ENCODE measurements around the gene ZNF77. TPM values are rescaled to one million over a fixed set of nuclear protein-coding genes. Genes with fewer than 3 reads are reported as not detected.
"Not testable (repeated sequence)": the region's sequence is repeated elsewhere in the genome, so short reads cannot be mapped to it uniquely, and the experiment has no call there.

The ZNF77 gene
- total RNA-seq, 1 experiment from 2014 or later, result 4.0 TPM

DNA sequence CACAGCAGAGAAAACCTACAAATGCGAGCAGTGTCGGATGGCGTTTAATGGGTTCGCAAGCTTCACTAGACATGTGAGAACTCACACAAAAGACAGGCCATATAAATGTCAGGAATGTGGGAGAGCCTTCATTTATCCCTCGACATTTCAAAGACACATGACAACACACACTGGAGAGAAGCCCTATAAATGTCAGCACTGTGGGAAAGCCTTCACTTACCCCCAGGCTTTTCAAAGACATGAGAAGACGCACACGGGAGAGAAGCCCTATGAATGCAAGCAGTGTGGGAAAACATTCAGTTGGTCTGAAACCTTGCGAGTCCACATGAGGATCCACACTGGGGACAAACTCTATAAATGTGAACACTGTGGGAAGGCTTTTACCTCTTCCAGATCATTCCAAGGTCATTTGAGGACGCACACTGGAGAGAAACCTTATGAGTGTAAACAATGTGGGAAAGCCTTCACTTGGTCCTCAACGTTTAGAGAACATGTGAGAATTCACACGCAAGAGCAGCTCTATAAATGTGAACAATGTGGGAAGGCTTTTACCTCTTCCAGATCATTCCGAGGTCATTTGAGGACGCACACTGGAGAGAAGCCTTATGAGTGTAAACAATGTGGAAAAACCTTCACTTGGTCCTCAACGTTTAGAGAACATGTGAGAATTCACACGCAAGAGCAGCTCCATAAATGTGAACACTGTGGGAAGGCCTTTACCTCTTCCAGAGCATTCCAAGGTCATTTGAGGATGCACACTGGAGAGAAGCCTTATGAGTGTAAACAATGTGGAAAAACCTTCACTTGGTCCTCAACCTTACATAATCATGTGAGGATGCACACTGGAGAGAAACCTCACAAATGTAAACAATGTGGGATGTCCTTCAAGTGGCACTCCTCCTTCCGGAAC, 27.2 kb downstream of the ZNF77 start:
- DNase-seq (ENCODE audit: low spot score), result no peak

DNA sequence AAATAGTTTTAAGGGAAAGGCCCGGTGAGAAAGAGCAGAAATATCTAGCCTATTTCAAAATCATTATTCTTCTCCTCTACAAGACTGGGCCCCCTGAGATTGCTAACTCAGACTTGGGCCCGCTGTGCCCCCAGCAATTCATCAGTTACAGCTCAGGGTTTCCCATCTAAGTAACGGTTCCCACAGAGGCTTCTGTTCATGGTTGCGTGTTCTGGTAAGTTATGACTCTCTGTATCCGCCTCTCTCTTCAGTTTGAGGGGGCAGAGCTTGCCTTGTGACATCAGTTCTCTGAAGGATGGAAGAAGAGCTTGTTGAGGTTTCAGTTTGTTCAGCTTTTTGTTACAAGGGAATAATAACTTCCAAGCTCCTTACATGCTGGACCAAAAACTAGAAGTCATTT, 32.5 kb downstream of the ZNF77 start:
- DNase-seq (ENCODE audit: low spot score), result no peak

- DNase-seq (ENCODE audit: low spot score), result no peak
Measured at GRCh38 chr19:2906631-2907195, 38.1 kb downstream of the ZNF77 start.

DNA sequence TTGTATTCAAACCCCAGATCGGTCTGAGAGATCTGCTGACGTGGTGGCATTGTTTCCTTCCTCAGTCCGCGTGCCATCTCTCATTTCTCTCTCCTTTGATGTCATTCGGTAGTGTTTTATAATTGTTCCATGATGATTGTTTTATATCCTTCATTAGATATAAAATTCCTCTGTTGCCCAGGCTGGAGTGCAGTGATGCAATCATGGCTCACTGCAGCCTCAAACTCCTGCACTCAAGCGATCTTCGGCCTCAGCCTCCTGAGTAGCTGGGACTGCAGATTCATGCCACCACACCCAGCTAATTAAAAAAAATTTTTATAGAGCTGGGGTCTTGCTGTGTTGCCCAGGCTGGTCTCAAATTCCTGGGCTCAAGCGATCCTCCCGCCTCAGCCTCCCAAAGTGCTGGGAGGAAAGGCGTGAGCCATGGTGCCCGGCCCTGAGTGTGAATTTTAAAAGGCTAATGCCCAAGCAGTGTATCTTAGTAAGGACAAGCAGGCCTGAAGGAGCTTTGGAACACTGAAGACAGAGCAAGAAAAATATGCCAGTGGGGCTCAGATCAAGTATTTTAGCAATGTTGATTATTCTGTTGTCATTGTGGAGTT, 38.8 kb downstream of the ZNF77 start:
- DNase-seq (ENCODE audit: low spot score), result no peak

GRCh38 chr19:2903326-2903725, 41.4 kb downstream of the ZNF77 start:
- DNase-seq (ENCODE audit: low spot score), result not testable (repeated sequence)

- no peak for DNase-seq (ENCODE audit: low spot score)
Measured at GRCh38 chr19:2902590-2903218, 42.1 kb downstream of the ZNF77 start.

DNA sequence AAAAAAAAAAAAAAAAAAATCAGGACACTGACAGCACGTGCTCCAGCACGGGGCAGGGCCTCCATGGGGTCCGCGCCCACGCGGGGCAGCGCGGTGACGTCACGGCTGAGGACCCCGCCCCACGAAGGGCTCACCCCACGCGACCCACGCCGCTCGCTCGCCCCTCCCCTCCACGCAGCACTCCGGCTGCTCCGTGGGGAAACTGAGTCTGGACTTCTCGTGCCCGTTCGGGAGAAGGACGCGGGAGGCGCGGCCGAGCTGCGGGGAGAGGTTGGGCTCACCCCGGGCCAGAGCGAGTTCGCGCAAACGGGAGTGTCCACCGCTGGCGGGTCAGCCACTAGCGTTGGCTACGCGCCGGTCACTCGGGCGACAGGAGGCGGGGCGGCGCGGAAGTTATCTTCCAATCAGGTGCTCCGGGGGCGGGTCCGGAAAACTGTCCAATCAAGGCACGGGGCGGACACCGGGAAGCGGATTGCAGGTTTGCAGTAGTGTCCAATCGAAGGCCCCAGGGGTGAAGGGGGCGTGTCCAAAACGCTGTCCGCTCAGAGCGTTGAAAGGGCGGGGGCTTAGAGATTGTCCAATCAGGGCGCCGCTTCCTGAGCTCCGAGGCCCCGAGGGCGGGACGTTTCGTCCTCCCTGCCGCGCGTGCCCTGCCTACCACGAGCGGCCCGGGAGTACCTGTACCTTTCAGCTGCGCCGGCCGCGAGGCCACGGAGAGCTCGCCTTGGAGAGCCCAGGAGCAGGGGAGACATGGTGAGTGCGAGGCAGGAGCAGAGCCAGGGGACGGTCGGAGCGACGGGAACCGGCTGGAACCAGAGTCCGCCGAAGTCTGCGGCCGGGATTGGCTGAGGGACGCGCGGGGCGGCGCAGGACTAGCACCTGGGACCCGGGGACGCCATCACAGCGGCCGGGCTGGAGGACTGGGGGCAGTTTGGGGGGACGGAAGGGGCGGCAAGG, 44.2 kb downstream of the ZNF77 start, which contains the start of gene ZNF57:
TSS of gene ZNF57 (plus strand) at position 633 of the 957 bp plus-strand sequence. CDS start at position 751, 118 bp downstream.
- DNase-seq (ENCODE audit: low spot score), result peak; percentile 99

DNA sequence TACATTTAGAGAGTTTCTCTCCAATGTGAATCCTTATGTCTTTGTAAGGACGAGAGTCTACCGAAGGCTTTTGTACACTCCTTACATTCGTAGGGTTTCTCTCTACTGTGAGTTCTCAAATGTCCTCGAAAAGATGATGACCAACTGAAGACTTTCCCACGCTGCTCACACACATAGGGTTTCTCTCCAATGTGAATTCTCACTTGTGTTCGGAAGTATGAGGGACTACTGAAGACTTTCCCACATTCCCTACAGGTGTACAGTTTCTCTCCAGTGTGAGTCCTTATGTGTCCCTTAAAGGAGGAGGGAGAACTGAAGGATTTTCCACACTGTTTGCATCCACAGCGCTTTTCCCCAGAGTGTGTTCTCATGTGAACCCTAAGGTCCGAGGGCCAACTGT, 48.1 kb downstream of the ZNF77 start:
- no peak for DNase-seq (ENCODE audit: low spot score)

DNA sequence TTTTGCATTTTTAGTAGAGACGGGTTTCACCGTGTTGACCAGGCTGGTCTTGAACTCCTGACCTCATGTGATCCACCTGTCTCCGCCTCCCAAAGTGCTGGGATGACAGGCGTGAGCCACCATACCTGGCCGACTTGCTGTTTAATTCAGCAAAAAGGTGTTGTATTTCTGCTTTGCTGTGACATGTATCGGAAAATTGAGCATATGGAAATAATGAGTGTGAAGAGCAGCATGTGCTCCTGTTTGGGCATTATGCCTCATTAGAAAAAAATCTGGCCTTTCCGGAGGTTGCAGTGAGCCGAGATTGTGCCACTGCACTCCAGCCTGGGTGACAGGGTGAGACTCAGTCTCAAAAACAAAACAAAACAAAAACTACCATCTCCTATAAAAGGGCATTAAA, 54.2 kb downstream of the ZNF77 start:
- not testable (repeated sequence) for DNase-seq (ENCODE audit: low spot score)

GRCh38 chr19:2888731-2889224, 56.0 kb downstream of the ZNF77 start:
- no peak for DNase-seq (ENCODE audit: low spot score)

DNA sequence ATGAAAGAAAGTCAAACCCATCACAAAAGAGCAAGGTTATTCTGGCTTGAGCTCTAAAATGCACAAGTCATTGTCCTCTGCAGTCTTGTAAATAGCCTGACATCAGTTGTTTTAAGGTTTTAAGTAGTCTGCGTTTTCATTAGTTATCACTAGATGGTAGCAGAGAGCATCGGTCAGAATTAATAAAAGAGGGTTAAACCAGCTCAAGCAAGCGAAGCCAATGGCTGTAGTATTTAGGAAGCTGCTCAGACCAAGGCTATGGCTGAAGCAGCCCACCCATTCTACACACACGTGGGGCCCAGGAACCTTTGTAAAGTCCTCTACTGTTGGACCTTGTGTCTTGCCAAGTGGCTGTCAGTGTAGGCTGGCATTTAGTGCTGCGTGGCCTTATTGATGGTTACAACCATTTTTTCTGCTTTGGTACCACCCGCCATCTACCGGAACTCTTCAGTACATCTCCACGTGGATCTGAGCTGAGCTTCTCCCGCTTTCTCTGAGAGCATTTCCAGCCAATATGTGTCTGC, 57.3 kb downstream of the ZNF77 start:
- DNase-seq (ENCODE audit: low spot score), result peak; percentile 59

GRCh38 chr19:2885736-2886135, 59.0 kb downstream of the ZNF77 start:
- no peak for DNase-seq (ENCODE audit: low spot score)

GRCh38 chr19:2883686-2884439, 60.9 kb downstream of the ZNF77 start:
- DNase-seq (ENCODE audit: low spot score), result no peak

Other genes starting within 250 kb of the ZNF77 start
- 0.60 and 0.75 TPM in 2 replicates for gene GNG7, start 242.3 kb downstream of the ZNF77 start, total RNA-seq (2014; rRNA removed; shearing (Covaris generic))
- 1.1 and 1.3 TPM in 2 replicates for gene DIRAS1, start 223.6 kb downstream of the ZNF77 start, total RNA-seq (2014; rRNA removed; shearing (Covaris generic))
- gene SLC39A3, start 205.0 kb downstream of the ZNF77 start, total RNA-seq (2014; rRNA removed; shearing (Covaris generic)), result 26.0 and 42.3 TPM in 2 replicates
- 47.0 and 53.4 TPM in 2 replicates for gene SGTA, start 161.7 kb downstream of the ZNF77 start, total RNA-seq (2014; rRNA removed; shearing (Covaris generic))
- gene THOP1, start 159.5 kb downstream of the ZNF77 start, total RNA-seq (2014; rRNA removed; shearing (Covaris generic)), result 74.8 and 107 TPM in 2 replicates
- gene ZNF554, start 125.1 kb downstream of the ZNF77 start, total RNA-seq (2014; rRNA removed; shearing (Covaris generic)), result 1.5 and 1.8 TPM in 2 replicates
- gene ZNF555, start 103.5 kb downstream of the ZNF77 start, total RNA-seq (2014; rRNA removed; shearing (Covaris generic)), result 3.0 and 4.8 TPM in 2 replicates
- gene ZNF556, start 77.6 kb downstream of the ZNF77 start, total RNA-seq (2014; rRNA removed; shearing (Covaris generic)), result not detected in 2 replicates
- 3.4 and 7.3 TPM in 2 replicates for gene ZNF57, start 44.0 kb downstream of the ZNF77 start, total RNA-seq (2014; rRNA removed; shearing (Covaris generic))
- gene TLE6, start 32.6 kb upstream of the ZNF77 start, total RNA-seq (2014; rRNA removed; shearing (Covaris generic)), result 1.5 and 2.7 TPM in 2 replicates
- 3.0 and 3.5 TPM in 2 replicates for gene TLE2, start 84.3 kb upstream of the ZNF77 start, total RNA-seq (2014; rRNA removed; shearing (Covaris generic))
- 136 and 167 TPM in 2 replicates for gene TLE5, start 117.5 kb upstream of the ZNF77 start, total RNA-seq (2014; rRNA removed; shearing (Covaris generic))
- 16.5 and 20.5 TPM in 2 replicates for gene GNA11, start 149.4 kb upstream of the ZNF77 start, total RNA-seq (2014; rRNA removed; shearing (Covaris generic))
- not detected in 2 replicates for gene GNA15, start 191.1 kb upstream of the ZNF77 start, total RNA-seq (2014; rRNA removed; shearing (Covaris generic))
- gene S1PR4, start 233.8 kb upstream of the ZNF77 start, total RNA-seq (2014; rRNA removed; shearing (Covaris generic)), result not detected in 2 replicates
- 33.7 and 35.0 TPM in 2 replicates for gene NCLN, start 241.0 kb upstream of the ZNF77 start, total RNA-seq (2014; rRNA removed; shearing (Covaris generic))